ENCODE measurements around the gene SNRNP48. TPM values are rescaled to one million over a fixed set of nuclear protein-coding genes. Genes with fewer than 3 reads are reported as not detected.

SNRNP48 gene
- total RNA-seq, 1 experiment from 2014 or later: 15.7 TPM

GRCh38 chr6:7559196-7559595 lies 30.8 kb upstream of the SNRNP48 start:
- DNase-seq (ENCODE audit: low read depth): no peak

- no peak for DNase-seq (ENCODE audit: low read depth)
Measured at GRCh38 chr6:7559651-7560385, 30.2 kb upstream of the SNRNP48 start.

GRCh38 chr6:7561153-7561964 lies 28.6 kb upstream of the SNRNP48 start:
- peak; percentile 14 for DNase-seq (ENCODE audit: low read depth)

GRCh38 chr6:7562769-7563168 lies 27.2 kb upstream of the SNRNP48 start:
- no peak for DNase-seq (ENCODE audit: low read depth)

GRCh38 chr6:7566107-7566506 lies 23.9 kb upstream of the SNRNP48 start:
- DNase-seq (ENCODE audit: low read depth): peak; percentile 45

GRCh38 chr6:7566617-7567173 lies 23.3 kb upstream of the SNRNP48 start:
- no peak for DNase-seq (ENCODE audit: low read depth)

- DNase-seq (ENCODE audit: low read depth): peak; percentile 87
Measured at GRCh38 chr6:7568021-7568420, 22.0 kb upstream of the SNRNP48 start.

GRCh38 chr6:7569082-7569481 lies 20.9 kb upstream of the SNRNP48 start:
- no peak for DNase-seq (ENCODE audit: low read depth)

- no peak for DNase-seq (ENCODE audit: low read depth)
Measured at GRCh38 chr6:7572213-7572943, 17.6 kb upstream of the SNRNP48 start.

- no peak for DNase-seq (ENCODE audit: low read depth)
Measured at GRCh38 chr6:7574500-7574899, 15.5 kb upstream of the SNRNP48 start.

GRCh38 chr6:7578516-7578915 lies 11.5 kb upstream of the SNRNP48 start:
- DNase-seq (ENCODE audit: low read depth): no peak

- no peak for DNase-seq (ENCODE audit: low read depth)
Measured at GRCh38 chr6:7578931-7579330, 11.1 kb upstream of the SNRNP48 start.

- no peak for DNase-seq (ENCODE audit: low read depth)
Measured at GRCh38 chr6:7579851-7580250, 10.1 kb upstream of the SNRNP48 start.

GRCh38 chr6:7580537-7580926 lies 9.5 kb upstream of the SNRNP48 start:
- DNase-seq (ENCODE audit: low read depth): no peak

GRCh38 chr6:7580927-7581618 lies 8.9 kb upstream of the SNRNP48 start:
- no peak for DNase-seq (ENCODE audit: low read depth)

- no peak for DNase-seq (ENCODE audit: low read depth)
Measured at GRCh38 chr6:7585287-7585930, 4.6 kb upstream of the SNRNP48 start.

GRCh38 chr6:7587631-7588100 lies 2.3 kb upstream of the SNRNP48 start:
- peak; percentile 49 for DNase-seq (ENCODE audit: low read depth)

GRCh38 chr6:7588506-7588905 lies 1.5 kb upstream of the SNRNP48 start:
- no peak for DNase-seq (ENCODE audit: low read depth)

GRCh38 chr6:7589221-7589620 lies 777 bp upstream of the SNRNP48 start:
- DNase-seq (ENCODE audit: low read depth): no peak

GRCh38 chr6:7590918-7591302 lies 912 bp downstream of the SNRNP48 start:
- DNase-seq (ENCODE audit: low read depth): peak; percentile 25

- DNase-seq (ENCODE audit: low read depth): no peak
Measured at GRCh38 chr6:7591770-7592169, 1.8 kb downstream of the SNRNP48 start.

Data from LHCN-M2 (cell line).